ENCODE measurements around the gene NOX4. TPM values are rescaled to one million over a fixed set of nuclear protein-coding genes. Genes with fewer than 3 reads are reported as not detected.
"Not testable (repeated sequence)": the region's sequence is repeated elsewhere in the genome, so short reads cannot be mapped to it uniquely, and the experiment has no call there.

Gene NOX4
- total and polyA plus RNA-seq, 7 experiments from 2014 or later: not detected

- POLR2A ChIA-PET; DNase-seq; H3K36me3 ChIP-seq (ENCODE audit: control insufficient read depth in 2 of 3, insufficient read depth in 3 of 3, low read length in 3 of 3); H3K36me3 Mint-ChIP-seq; CTCF ChIA-PET; H3K27me3 ChIP-seq (ENCODE audit: control insufficient read depth in 2 of 2, insufficient read depth in 2 of 2, low read length in 2 of 2); H3K4me3 Mint-ChIP-seq; H3K9me3 ChIP-seq (ENCODE audit: control insufficient read depth in 2 of 3, low read length in 3 of 3); intact Hi-C loops (cut with micrococcal nuclease); H3K9me3 Mint-ChIP-seq; H3K4me3 ChIP-seq (ENCODE audit: low read length); H3K27me3 Mint-ChIP-seq; H3K4me1 ChIP-seq (ENCODE audit: control insufficient read depth in 2 of 2, insufficient read depth in 2 of 2, low read length in 2 of 2); H3K27ac Mint-ChIP-seq; ATAC-seq; H3K27ac ChIP-seq (ENCODE audit: low read depth, low read length); H3K4me1 Mint-ChIP-seq: not testable (repeated sequence)
Observed at GRCh38 chr11:89378986-89379385, 112.2 kb downstream of the NOX4 start.

GRCh38 chr11:89369356-89369755 is 121.8 kb downstream of the NOX4 start:
- H3K4me3 ChIP-seq (ENCODE audit: low read length); ATAC-seq; H3K27ac Mint-ChIP-seq; POLR2A ChIA-PET; H3K4me1 Mint-ChIP-seq; H3K36me3 Mint-ChIP-seq; H3K9me3 ChIP-seq (ENCODE audit: control insufficient read depth in 2 of 3, low read length in 3 of 3); H3K27me3 Mint-ChIP-seq; H3K9me3 Mint-ChIP-seq; H3K27me3 ChIP-seq (ENCODE audit: control insufficient read depth in 2 of 2, insufficient read depth in 2 of 2, low read length in 2 of 2); intact Hi-C loops (cut with micrococcal nuclease); H3K4me3 Mint-ChIP-seq; H3K27ac ChIP-seq (ENCODE audit: low read depth, low read length); H3K4me1 ChIP-seq (ENCODE audit: control insufficient read depth in 2 of 2, insufficient read depth in 2 of 2, low read length in 2 of 2); H3K36me3 ChIP-seq (ENCODE audit: control insufficient read depth in 2 of 3, insufficient read depth in 3 of 3, low read length in 3 of 3); DNase-seq: not testable (repeated sequence)
- CTCF ChIA-PET: interaction anchor here (0.6 kb wide), 1 partner anchor 799 kb away, joined by 4 read pairs; no protein-coding TSS in a partner anchor

GRCh38 chr11:89364856-89365255 is 126.3 kb downstream of the NOX4 start:
- H3K4me3 ChIP-seq (ENCODE audit: low read length); H3K27me3 Mint-ChIP-seq; H3K36me3 Mint-ChIP-seq; ATAC-seq; H3K4me3 Mint-ChIP-seq; intact Hi-C loops (cut with micrococcal nuclease); H3K9me3 Mint-ChIP-seq; H3K4me1 Mint-ChIP-seq; H3K27ac Mint-ChIP-seq; H3K27me3 ChIP-seq (ENCODE audit: control insufficient read depth in 2 of 2, insufficient read depth in 2 of 2, low read length in 2 of 2); H3K9me3 ChIP-seq (ENCODE audit: control insufficient read depth in 2 of 3, low read length in 3 of 3); H3K27ac ChIP-seq (ENCODE audit: low read depth, low read length); H3K4me1 ChIP-seq (ENCODE audit: control insufficient read depth in 2 of 2, insufficient read depth in 2 of 2, low read length in 2 of 2); CTCF ChIA-PET; H3K36me3 ChIP-seq (ENCODE audit: control insufficient read depth in 2 of 3, insufficient read depth in 3 of 3, low read length in 3 of 3); DNase-seq; POLR2A ChIA-PET: not testable (repeated sequence)

- ChIA-PET POLR2A (no interaction called here), CTCF (no interaction called here)
- peaks cover 0 to 2% (median 0%) of the 10 kb centered on the region in 11 donors for H3K9me3 Mint-ChIP-seq
- H3K36me3 Mint-ChIP-seq: no peaks in the 10 kb centered on the region
- no peaks in the 10 kb centered on the region for H3K27me3 ChIP-seq (ENCODE audit: control insufficient read depth in 2 of 2, insufficient read depth in 2 of 2, low read length in 2 of 2)
- H3K9me3 ChIP-seq (ENCODE audit: control insufficient read depth in 2 of 3, low read length in 3 of 3): no peaks in the 10 kb centered on the region
- no peak overlapping the region for H3K27ac Mint-ChIP-seq
- no peak overlapping the region for H3K4me3 Mint-ChIP-seq
- intact Hi-C loops (cut with micrococcal nuclease): no loop called here
- ATAC-seq (no peak), DNase-seq (no peak)
- H3K4me1 Mint-ChIP-seq: no peaks in the 10 kb centered on the region
- H3K4me3 ChIP-seq (ENCODE audit: low read length): no peak overlapping the region
- H3K4me1 ChIP-seq (ENCODE audit: control insufficient read depth in 2 of 2, insufficient read depth in 2 of 2, low read length in 2 of 2): no peaks in the 10 kb centered on the region
- H3K27ac ChIP-seq (ENCODE audit: low read depth, low read length): no peak overlapping the region
- no peaks in the 10 kb centered on the region for H3K36me3 ChIP-seq (ENCODE audit: control insufficient read depth in 2 of 3, insufficient read depth in 3 of 3, low read length in 3 of 3)
- no peaks in the 10 kb centered on the region for H3K27me3 Mint-ChIP-seq
Observed at GRCh38 chr11:89361734-89362133, 129.4 kb downstream of the NOX4 start.

- H3K4me3 Mint-ChIP-seq; CTCF ChIA-PET; intact Hi-C loops (cut with micrococcal nuclease): not testable (repeated sequence)
Observed at GRCh38 chr11:89359208-89359607, 132.0 kb downstream of the NOX4 start.

GRCh38 chr11:89358761-89359160 is 132.4 kb downstream of the NOX4 start:
- Histone ChIP-seq H3K9me3 (ENCODE audit: control insufficient read depth in 2 of 3, low read length in 3 of 3) (no peaks in the 10 kb centered on the region), H3K36me3 (ENCODE audit: control insufficient read depth in 2 of 3, insufficient read depth in 3 of 3, low read length in 3 of 3) (no peaks in the 10 kb centered on the region), H3K4me1 (ENCODE audit: control insufficient read depth in 2 of 2, insufficient read depth in 2 of 2, low read length in 2 of 2) (no peaks in the 10 kb centered on the region), H3K27ac (ENCODE audit: low read depth, low read length) (no peak overlapping the region), H3K27me3 (ENCODE audit: control insufficient read depth in 2 of 2, insufficient read depth in 2 of 2, low read length in 2 of 2) (no peaks in the 10 kb centered on the region), H3K4me3 (ENCODE audit: low read length) (no peak overlapping the region)
- Mint-ChIP-seq H3K27ac (no peak overlapping the region), H3K4me3 (no peak overlapping the region), H3K9me3 (peaks cover 0 to 2% (median 0%) of the 10 kb centered on the region in 11 donors), H3K36me3 (no peaks in the 10 kb centered on the region), H3K27me3 (no peaks in the 10 kb centered on the region), H3K4me1 (no peaks in the 10 kb centered on the region)
- ChIA-PET CTCF (no interaction called here), POLR2A (no interaction called here)
- intact Hi-C loops (cut with micrococcal nuclease): no loop called here
- ATAC-seq (no peak), DNase-seq (no peak)

More at GRCh38 chr11:89359208-89359607, 132.0 kb downstream of the NOX4 start:
- H3K4me1 Mint-ChIP-seq; H3K4me3 ChIP-seq (ENCODE audit: low read length); POLR2A ChIA-PET; H3K27ac Mint-ChIP-seq; H3K9me3 ChIP-seq (ENCODE audit: control insufficient read depth in 2 of 3, low read length in 3 of 3); H3K36me3 Mint-ChIP-seq; H3K4me1 ChIP-seq (ENCODE audit: control insufficient read depth in 2 of 2, insufficient read depth in 2 of 2, low read length in 2 of 2); H3K9me3 Mint-ChIP-seq; H3K27me3 Mint-ChIP-seq; ATAC-seq; H3K36me3 ChIP-seq (ENCODE audit: control insufficient read depth in 2 of 3, insufficient read depth in 3 of 3, low read length in 3 of 3); H3K27me3 ChIP-seq (ENCODE audit: control insufficient read depth in 2 of 2, insufficient read depth in 2 of 2, low read length in 2 of 2); DNase-seq; H3K27ac ChIP-seq (ENCODE audit: low read depth, low read length): not testable (repeated sequence)

GRCh38 chr11:89355646-89356045 is 135.5 kb downstream of the NOX4 start:
- intact Hi-C loops (cut with micrococcal nuclease): no loop called here
- Histone ChIP-seq H3K36me3 (ENCODE audit: control insufficient read depth in 2 of 3, insufficient read depth in 3 of 3, low read length in 3 of 3) (no peaks in the 10 kb centered on the region), H3K4me1 (ENCODE audit: control insufficient read depth in 2 of 2, insufficient read depth in 2 of 2, low read length in 2 of 2) (no peaks in the 10 kb centered on the region), H3K27ac (ENCODE audit: low read depth, low read length) (no peak overlapping the region), H3K4me3 (ENCODE audit: low read length) (no peak overlapping the region), H3K27me3 (ENCODE audit: control insufficient read depth in 2 of 2, insufficient read depth in 2 of 2, low read length in 2 of 2) (no peaks in the 10 kb centered on the region), H3K9me3 (ENCODE audit: control insufficient read depth in 2 of 3, low read length in 3 of 3) (no peaks in the 10 kb centered on the region)
- H3K9me3 Mint-ChIP-seq: no peaks in the 10 kb centered on the region
- no peaks in the 10 kb centered on the region for H3K4me1 Mint-ChIP-seq
- ATAC-seq (no peak), DNase-seq (no peak)
- H3K4me3 Mint-ChIP-seq: no peak overlapping the region
- no peak overlapping the region for H3K27ac Mint-ChIP-seq
- no peaks in the 10 kb centered on the region for H3K36me3 Mint-ChIP-seq
- POLR2A ChIA-PET: no interaction called here
- CTCF ChIA-PET: no interaction called here
- no peaks in the 10 kb centered on the region for H3K27me3 Mint-ChIP-seq

Data from naive thymus-derived CD4-positive, alpha-beta T cell (primary cell).